Left lung (tissue), 10 donors: Measurements from ENCODE around the gene CYP4A11. TPM values are rescaled to one million over a fixed set of nuclear protein-coding genes. Genes with fewer than 3 reads are reported as not detected.
"Not testable (repeated sequence)": the region's sequence is repeated elsewhere in the genome, so short reads cannot be mapped to it uniquely, and the experiment has no call there.

Source experiments
- ATAC-seq: fragments of 200-7000 bp; cut with Tn5 transposase; one replicate; pipeline ENCODE4 v1.9.1; 2020; ENCODE audit warnings: moderate library complexity
- DNase-seq, 4 donors: peaks; one replicate each; pipeline ENCODE4 v3.0.0-alpha.2; 2013 to 2020
- H3K27ac ChIP-seq, 2 donors: fragments of 200-600 bp; sonication (generic) in 1 of 2; one replicate each; pipeline versions ENCODE4 v1.5.0 to v1.8.0; 2020 to 2021
- H3K27me3 ChIP-seq, 2 donors: fragments of 200-600 bp; sonication (generic) in 1 of 2; one replicate each; pipeline versions ENCODE4 v1.5.0 to v1.8.0; 2020 to 2021
- H3K36me3 ChIP-seq, 2 donors: fragments of 200-600 bp; sonication (generic) in 1 of 2; one replicate each; pipeline versions ENCODE4 v1.5.0 to v1.8.0; 2020 to 2021
- H3K4me1 ChIP-seq, 2 donors: fragments of 200-600 bp; one replicate each; pipeline ENCODE4 v1.8.0; 2021
- H3K4me3 ChIP-seq, 2 donors: fragments of 200-600 bp; sonication (generic) in 1 of 2; one replicate each; pipeline versions ENCODE4 v1.5.0 to v1.8.0; 2020 to 2021; ENCODE audit warnings: mild to moderate bottlenecking in 1 of 2
- H3K9me3 ChIP-seq, 2 donors: fragments of 200-600 bp; sonication (generic) in 1 of 2; one replicate each; pipeline versions ENCODE4 v1.5.0 to v1.8.0; 2020 to 2021
- CTCF ChIP-seq, 2 donors: fragments of 200-600 bp; sonication (generic) in 1 of 2; IDR thresholded peaks; one replicate each; pipeline versions ENCODE4 v1.5.0 to v1.8.0; 2021; ENCODE audit warnings: antibody characterized with exemption in 2 of 2
- intact Hi-C, 2 donors: fragments of 100-400 bp; cut with DNase I; formaldehyde crosslinking; loops; one replicate each; pipeline versions ENCODE4 v1.11.2 to v1.14.2; 2022
- polyA plus RNA-seq, 6 donors: library from polyadenylated mRNA; unstranded; fragments of 120-200 nt; gene quantifications; one replicate each; pipeline ENCODE4 v1.2.1, GENCODE V29; 2013; ENCODE audit not compliant: insufficient read length in 6 of 6
- total RNA-seq, 2 donors: library from RNA; stranded (reverse); fragmentation: NEBNext Ultra II Directional; extraction: Animal tissue kit (Norgen Biotek cat#: 25700); gene quantifications; one replicate each; pipeline ENCODE4 v1.2.1, GENCODE V29; 2021
- donor health status: DM: no; HTN: yes; CAD: no.
- donor health status: DM: no; HTN: no; CAD: no.

CYP4A11 gene
- total and polyA plus RNA-seq, 8 donors, result 0.20 to 0.62 (median 0.59) TPM; not detected in 3

- no peak for TF ChIP-seq CTCF (IDR thresholded peaks at IDR 0.05)
- intact Hi-C loops, result no loop called here
- Histone ChIP-seq H3K27me3 (no peaks in the 10 kb centered on the region), H3K27ac (no peak overlapping the region), H3K4me3 (no peak overlapping the region), H3K4me1 (no peaks in the 10 kb centered on the region), H3K9me3 (peaks cover 0 to 4% of the 10 kb centered on the region in 2 donors), H3K36me3 (no peaks in the 10 kb centered on the region)
- ATAC-seq, result no peak
- DNase-seq, result no peak
These were observed 40.9 kb downstream of the CYP4A11 start for GRCh38 chr1:46900401-46900800.

GRCh38 chr1:46881656-46882055 lies 59.6 kb downstream of the CYP4A11 start:
- ATAC-seq, H3K4me1 ChIP-seq, H3K27ac ChIP-seq, DNase-seq, intact Hi-C loops, H3K4me3 ChIP-seq, H3K36me3 ChIP-seq, H3K9me3 ChIP-seq, H3K27me3 ChIP-seq: not testable (repeated sequence)

Other genes starting within 250 kb of the CYP4A11 start
- 100 to 1,000 TPM; 102 to 110 TPM for gene EFCAB14, start 222.4 kb downstream of the CYP4A11 start, total RNA-seq
- 100 to 1,000 TPM; 108 to 124 (median 115) TPM for gene EFCAB14, start 222.4 kb downstream of the CYP4A11 start, polyA plus RNA-seq
- 100 to 1,000 TPM in 1 of 2 donors, 10 to 100 TPM in 1; 53.8 to 417 TPM for gene CYP4B1, start 142.4 kb downstream of the CYP4A11 start, total RNA-seq
- 1 to 10 TPM; 1.6 to 3.1 (median 2.2) TPM for gene CYP4B1, start 142.4 kb downstream of the CYP4A11 start, polyA plus RNA-seq
- 1 to 10 TPM; 5.2 to 8.8 TPM for gene CYP4X1, start 82.2 kb upstream of the CYP4A11 start, total RNA-seq
- gene CYP4X1, start 82.2 kb upstream of the CYP4A11 start, polyA plus RNA-seq, result 1 to 10 TPM; 4.5 to 6.5 (median 5.6) TPM
- under 1 TPM; 0.47 to 0.50 TPM for gene CYP4Z1, start 125.8 kb upstream of the CYP4A11 start, total RNA-seq
- gene CYP4Z1, start 125.8 kb upstream of the CYP4A11 start, polyA plus RNA-seq, result under 1 TPM; 0.10 to 0.64 (median 0.54) TPM
- gene CYP4A22, start 196.0 kb upstream of the CYP4A11 start, total RNA-seq, result not detected
- gene CYP4A22, start 196.0 kb upstream of the CYP4A11 start, polyA plus RNA-seq, result under 1 TPM in 3 of 6 donors, not detected in 3; 0.06 to 0.14 (median 0.07) TPM
- 10 to 100 TPM; 44.9 to 54.0 TPM for gene PDZK1IP1, start 248.6 kb upstream of the CYP4A11 start, total RNA-seq
- gene PDZK1IP1, start 248.6 kb upstream of the CYP4A11 start, polyA plus RNA-seq, result 1 to 10 TPM in 5 of 6 donors, under 1 TPM in 1; 0.88 to 1.4 (median 1.1) TPM